HepG2 (cell line): Measurements from ENCODE around the gene SFXN5. TPM values are rescaled to one million over a fixed set of nuclear protein-coding genes. Genes with fewer than 3 reads are reported as not detected.

ENCODE experiments used
- TERF1 ChIP-seq: sonication (generic); formaldehyde crosslinking; IDR thresholded peaks from 2 replicates; pipeline ENCODE4 v1.8.0; 2022; ENCODE audit warnings: mild to moderate bottlenecking, missing genetic modification reagents, moderate library complexity
- ZFP82 ChIP-seq: sonication (generic); formaldehyde crosslinking; IDR thresholded peaks from 2 replicates; pipeline ENCODE4 v1.5.1; 2020; ENCODE audit warnings: mild to moderate bottlenecking, missing genetic modification reagents, borderline replicate concordance
- ZHX1 ChIP-seq: sonication (generic); formaldehyde crosslinking; IDR thresholded peaks from 2 replicates; pipeline ENCODE4 v1.8.1; 2022; ENCODE audit warnings: low read depth, mild to moderate bottlenecking, missing genetic modification reagents
- ZNF816 ChIP-seq: sonication (generic); formaldehyde crosslinking; IDR thresholded peaks from 2 replicates; pipeline ENCODE4 v1.8.0; 2022; ENCODE audit warnings: missing genetic modification reagents, mild to moderate bottlenecking, borderline replicate concordance
- polyA plus RNA-seq, 8 experiments: library from polyadenylated mRNA; depleted of rRNA in 3 of 8; stranded (reverse) in 7 of 8; unstranded in 1 of 8; fragments of >200 nt; fragmentation: Illumina TruSeq in 4 of 8; extraction: Trizol in 4 of 8; gene quantifications; 2 replicates each; pipeline versions ENCODE4 v1.2.1 to v1.2.3, GENCODE V29; 2011 to 2016; ENCODE audit warnings: low read depth in 4 of 8, missing spikeins in 1 of 8, mixed read lengths in 1 of 8; ENCODE audit not compliant: insufficient read depth in 1 of 8
- total RNA-seq, 5 experiments: library from RNA; depleted of rRNA; stranded (reverse); fragments of >200 nt; fragmentation: Illumina TruSeq; extraction: Trizol; gene quantifications; 2 replicates each; pipeline ENCODE4 v1.2.3, GENCODE V29; 2016; ENCODE audit warnings: low read depth in 1 of 5
- TF ChIP-seq, protein P1 (sequence below): sonication (generic); formaldehyde crosslinking; IDR thresholded peaks from 2 replicates; pipeline ENCODE4 v1.5.0; 2020; ENCODE audit warnings: missing genetic modification reagents
- TF ChIP-seq, protein P2 (sequence below): sonication (generic); formaldehyde crosslinking; IDR thresholded peaks from 2 replicates; pipeline ENCODE4 v1.5.1; 2020; ENCODE audit warnings: mild to moderate bottlenecking, missing genetic modification reagents, moderate library complexity

The SFXN5 gene
- total and polyA plus RNA-seq, 2 of the 13 experiments (the other 11 are each of a cell fraction or from before 2014, with no cell fraction given) = 34.9 to 37.4 TPM

DNA sequence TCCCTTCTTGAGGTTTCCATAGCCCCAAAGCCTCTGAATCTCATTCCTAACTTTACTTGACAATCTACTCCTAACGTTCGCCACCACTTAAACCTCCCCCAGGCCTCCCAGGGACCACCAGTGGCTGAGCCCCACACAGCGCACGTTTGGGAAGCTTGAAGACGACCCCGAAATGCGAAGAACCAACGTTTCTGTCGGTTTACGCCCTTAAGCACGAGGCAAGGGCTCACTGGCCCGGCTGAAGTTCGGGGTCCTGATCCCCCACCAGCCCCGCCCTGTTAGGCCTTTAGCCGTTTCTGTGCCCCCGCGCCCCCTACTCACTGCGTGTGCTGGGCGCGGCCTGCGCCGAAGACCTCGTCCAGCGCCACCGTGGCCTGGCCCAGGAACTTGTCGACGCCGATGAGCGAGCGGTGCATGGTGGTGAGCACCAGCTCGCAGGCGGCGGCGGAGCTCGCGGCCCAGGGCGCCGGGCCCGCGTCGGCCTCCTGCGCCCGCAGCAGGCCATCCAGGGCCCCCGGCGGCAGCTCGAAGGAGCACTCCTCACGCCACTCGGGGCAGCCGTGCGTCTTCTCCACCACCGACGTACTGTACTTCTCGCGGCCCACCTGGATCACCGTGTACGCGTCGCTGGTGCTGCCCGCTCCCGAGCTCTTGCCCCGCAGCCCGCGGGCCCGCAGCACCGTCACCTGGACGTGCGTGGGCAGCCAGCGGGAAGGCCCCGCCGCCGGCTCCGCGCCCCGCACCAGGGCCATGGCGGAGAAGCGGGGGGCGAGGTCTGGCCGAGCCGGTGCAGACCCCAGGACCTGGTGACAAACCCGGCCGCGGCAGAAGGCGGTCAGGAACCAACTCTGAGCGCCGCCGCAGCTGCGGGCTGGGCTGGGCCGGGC, 40.8 kb upstream of the SFXN5 start (continued):
- TF ChIP-seq TERF1 (CRISPR knock-in tag) (peak; percentile 92), ZFP82 (CRISPR knock-in tag) (no peak; the same call in 1 of the 2 replicates), ZHX1 (CRISPR knock-in tag) (peak; percentile 54; the same call in 1 of the 2 replicates), ZNF816 (CRISPR knock-in tag) (no peak)
- TF ChIP-seq, protein P1, sequence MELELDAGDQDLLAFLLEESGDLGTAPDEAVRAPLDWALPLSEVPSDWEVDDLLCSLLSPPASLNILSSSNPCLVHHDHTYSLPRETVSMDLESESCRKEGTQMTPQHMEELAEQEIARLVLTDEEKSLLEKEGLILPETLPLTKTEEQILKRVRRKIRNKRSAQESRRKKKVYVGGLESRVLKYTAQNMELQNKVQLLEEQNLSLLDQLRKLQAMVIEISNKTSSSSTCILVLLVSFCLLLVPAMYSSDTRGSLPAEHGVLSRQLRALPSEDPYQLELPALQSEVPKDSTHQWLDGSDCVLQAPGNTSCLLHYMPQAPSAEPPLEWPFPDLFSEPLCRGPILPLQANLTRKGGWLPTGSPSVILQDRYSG (CRISPR knock-in tag) = peak; percentile 87
- TF ChIP-seq, protein P2, sequence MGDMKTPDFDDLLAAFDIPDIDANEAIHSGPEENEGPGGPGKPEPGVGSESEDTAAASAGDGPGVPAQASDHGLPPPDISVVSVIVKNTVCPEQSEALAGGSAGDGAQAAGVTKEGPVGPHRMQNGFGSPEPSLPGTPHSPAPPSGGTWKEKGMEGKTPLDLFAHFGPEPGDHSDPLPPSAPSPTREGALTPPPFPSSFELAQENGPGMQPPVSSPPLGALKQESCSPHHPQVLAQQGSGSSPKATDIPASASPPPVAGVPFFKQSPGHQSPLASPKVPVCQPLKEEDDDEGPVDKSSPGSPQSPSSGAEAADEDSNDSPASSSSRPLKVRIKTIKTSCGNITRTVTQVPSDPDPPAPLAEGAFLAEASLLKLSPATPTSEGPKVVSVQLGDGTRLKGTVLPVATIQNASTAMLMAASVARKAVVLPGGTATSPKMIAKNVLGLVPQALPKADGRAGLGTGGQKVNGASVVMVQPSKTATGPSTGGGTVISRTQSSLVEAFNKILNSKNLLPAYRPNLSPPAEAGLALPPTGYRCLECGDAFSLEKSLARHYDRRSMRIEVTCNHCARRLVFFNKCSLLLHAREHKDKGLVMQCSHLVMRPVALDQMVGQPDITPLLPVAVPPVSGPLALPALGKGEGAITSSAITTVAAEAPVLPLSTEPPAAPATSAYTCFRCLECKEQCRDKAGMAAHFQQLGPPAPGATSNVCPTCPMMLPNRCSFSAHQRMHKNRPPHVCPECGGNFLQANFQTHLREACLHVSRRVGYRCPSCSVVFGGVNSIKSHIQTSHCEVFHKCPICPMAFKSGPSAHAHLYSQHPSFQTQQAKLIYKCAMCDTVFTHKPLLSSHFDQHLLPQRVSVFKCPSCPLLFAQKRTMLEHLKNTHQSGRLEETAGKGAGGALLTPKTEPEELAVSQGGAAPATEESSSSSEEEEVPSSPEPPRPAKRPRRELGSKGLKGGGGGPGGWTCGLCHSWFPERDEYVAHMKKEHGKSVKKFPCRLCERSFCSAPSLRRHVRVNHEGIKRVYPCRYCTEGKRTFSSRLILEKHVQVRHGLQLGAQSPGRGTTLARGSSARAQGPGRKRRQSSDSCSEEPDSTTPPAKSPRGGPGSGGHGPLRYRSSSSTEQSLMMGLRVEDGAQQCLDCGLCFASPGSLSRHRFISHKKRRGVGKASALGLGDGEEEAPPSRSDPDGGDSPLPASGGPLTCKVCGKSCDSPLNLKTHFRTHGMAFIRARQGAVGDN (CRISPR knock-in tag) = peak; percentile 96
